ENCODE results near the gene SH3RF3. TPM values are rescaled to one million over a fixed set of nuclear protein-coding genes. Genes with fewer than 3 reads are reported as not detected.

Gene SH3RF3
- total and polyA plus RNA-seq, 10 of the 15 experiments (the other 5 are each of a cell fraction or from before 2014, with no cell fraction given) = 0.08 to 8.8 (median 2.3) TPM

- Histone ChIP-seq H3K9me3 (replicated peaks; ENCODE audit: control insufficient read depth, insufficient read depth, low read length) (no peaks in the 10 kb centered on the region), H4K20me1 (ENCODE audit: control insufficient read depth, insufficient read depth) (no peaks in the 10 kb centered on the region; the same call in 1 of the 2 replicates), H3K4me2 (ENCODE audit: control insufficient read depth, insufficient read depth) (no peak overlapping the region), H2AFZ (ENCODE audit: control insufficient read depth, low read depth, low read length) (no peak overlapping the region), H3K27me3 (replicated peaks in 1 of 2; ENCODE audit: control insufficient read depth in 2 of 2, insufficient read depth in 2 of 2, low read length in 1 of 2) (no peaks in the 10 kb centered on the region; a peak in 1 of 4 replicates), H3K79me2 (ENCODE audit: control insufficient read depth, insufficient read depth, low read length) (no peaks in the 10 kb centered on the region; the same call in 1 of the 2 replicates), H3K27ac (ENCODE audit: control insufficient read depth, insufficient read depth) (no peak overlapping the region), H3K4me1 (ENCODE audit: control insufficient read depth, insufficient read depth, low read length) (no peaks in the 10 kb centered on the region), H3K36me3 (ENCODE audit: control insufficient read depth in 2 of 2, insufficient read depth in 2 of 2, low read length in 1 of 2) (no peaks in the 10 kb centered on the region), H3K9ac (ENCODE audit: control insufficient read depth, insufficient read depth, low read length) (no peak overlapping the region), H3K4me3 (no peak overlapping the region)
- ChIA-PET POLR2A (no interaction called here), SMC1A (ENCODE audit: uncharacterized antibody, unreplicated experiment) (interaction anchor here (1.3 kb wide), 1 partner anchor 13 kb away, joined by 3 read pairs; no protein-coding TSS in a partner anchor), CTCF (interaction anchor here (1.6 kb wide), 1 partner anchor 223 kb away, joined by 5 read pairs; no protein-coding TSS in a partner anchor), RAD21 (ENCODE audit: unreplicated experiment) (interaction anchor here (0.9 kb wide), 1 partner anchor 36 kb away, joined by 3 read pairs; no protein-coding TSS in a partner anchor)
- no peak for FAIRE-seq
- no peak for ATAC-seq
- WGBS (ENCODE audit: insufficient coverage, insufficient replicate concordance, low lambda C conversion rate, missing lambda C conversion rate) = 24% methylated on average over 5 of the region's 5 CpGs
- DNase-seq (ENCODE audit: low read depth, low spot score) = no peak
- no TSS peak for BruUV-seq (replicated peaks)
- in situ Hi-C loops (cut with MboI) = no loop called here
- intact Hi-C loops (cut with micrococcal nuclease; ENCODE audit: unreplicated experiment) = no loop called here
- TF ChIP-seq KAT2A (conservative IDR thresholded peaks at IDR 0.05; ENCODE audit: control insufficient read depth, low read depth, low read length) = no peak
- TF ChIP-seq NFYB (IDR thresholded peaks at IDR 0.05; ENCODE audit: insufficient read depth, low read depth, low read length) = no peak
- no peak for TF ChIP-seq PKNOX1 (IDR thresholded peaks at IDR 0.05)
- no peak for TF ChIP-seq DPF2 (IDR thresholded peaks at IDR 0.05)
- no peak for TF ChIP-seq FOS (IDR thresholded peaks at IDR 0.05; ENCODE audit: borderline replicate concordance, extremely low read depth, insufficient read length)
- no peak for TF ChIP-seq PBX3 (IDR thresholded peaks at IDR 0.05; ENCODE audit: insufficient replicate concordance, low read depth, low read length)
- no peak for TF ChIP-seq BACH1 (IDR thresholded peaks at IDR 0.05; ENCODE audit: borderline replicate concordance)
- no peak for TF ChIP-seq NKRF (conservative IDR thresholded peaks at IDR 0.05)
- TF ChIP-seq ZSCAN29 (IDR thresholded peaks at IDR 0.05) = no peak
- no peak for TF ChIP-seq SIX5 (IDR thresholded peaks at IDR 0.05; ENCODE audit: low read depth, low read length, severe bottlenecking)
- no peak for TF ChIP-seq TCF12 (IDR thresholded peaks at IDR 0.05; ENCODE audit: low read depth, low read length)
- no peak for TF ChIP-seq ETV6 (conservative IDR thresholded peaks at IDR 0.05 in 1 of 2, IDR thresholded peaks at IDR 0.05 in 1 of 2; ENCODE audit: borderline replicate concordance in 1 of 2, low read depth in 1 of 2)
- TF ChIP-seq NR2C2 (IDR thresholded peaks at IDR 0.05; ENCODE audit: borderline replicate concordance, control insufficient read depth, insufficient read length, low read depth) = no peak
- TF ChIP-seq STAT3 (IDR thresholded peaks at IDR 0.05; ENCODE audit: low read depth, low read length) = no peak
- no peak for TF ChIP-seq BCLAF1 (IDR thresholded peaks at IDR 0.05)
- no peak for TF ChIP-seq POLR2A (IDR thresholded peaks at IDR 0.05; ENCODE audit: low read depth, low read length)
- TF ChIP-seq ZZZ3 (IDR thresholded peaks at IDR 0.05; ENCODE audit: control insufficient read depth, insufficient read length, low read depth) = no peak
- TF ChIP-seq ZNF217 (IDR thresholded peaks at IDR 0.05) = no peak
Observed at GRCh38 chr2:109287413-109287812, 158.4 kb downstream of the SH3RF3 start.

Data from GM12878 (cell line).